IMR-90 (cell line): Measurements from ENCODE around the gene FAT1. TPM values are rescaled to one million over a fixed set of nuclear protein-coding genes. Genes with fewer than 3 reads are reported as not detected.

Experiments used
- ATAC-seq: fragments of 200-7000 bp; cut with Tn5 transposase; 2 replicates; pipeline ENCODE4 v1.9.1; 2020; ENCODE audit warnings: low read depth, mild to moderate bottlenecking, moderate library complexity
- BruUV-seq: library from RNA; stranded (reverse); fragments of 400-500 nt; replicated peaks from 2 replicates; lab custom pipeline; 2021; lab: Mats Ljungman, UMichigan
- CTCF ChIA-PET: fragments of 300-600 bp; formaldehyde crosslinking; extraction: SDS; loops from one replicate; lab custom pipeline; 2021; ENCODE audit warnings: antibody characterized with exemption; lab: Yijun Ruan, JAX
- POLR2A ChIA-PET: fragments of 300-600 bp; sonication (Branson Sonifier 250); formaldehyde crosslinking; loops from one replicate; lab custom pipeline; 2022; ENCODE audit warnings: antibody characterized with exemption; ENCODE audit not compliant: unreplicated experiment; lab: Charles Lee
- DNase-seq: peaks from one replicate; pipeline ENCODE4 v3.0.0; 2013
- H2AFZ ChIP-seq: replicated peaks from 2 replicates; pipeline ENCODE3; 2013; ENCODE audit warnings: low read length, mild to moderate bottlenecking; ENCODE audit not compliant: poor library complexity
- H2AK5ac ChIP-seq: 2 replicates; pipeline ENCODE4 v1.6.1; 2013; ENCODE audit warnings: low read depth, low read length, inconsistent platforms
- H2AK9ac ChIP-seq: replicated peaks from 2 replicates; pipeline ENCODE3; 2013; ENCODE audit warnings: mild to moderate bottlenecking, low read depth, low read length, moderate library complexity; ENCODE audit not compliant: poor library complexity
- H2BK120ac ChIP-seq: 2 replicates; pipeline ENCODE4 v1.6.1; 2013; ENCODE audit warnings: low read depth, low read length, inconsistent platforms
- H2BK15ac ChIP-seq: 3 replicates; pipeline ENCODE4 v1.6.1; 2013; ENCODE audit warnings: low read depth, low read length, inconsistent platforms
- H2BK20ac ChIP-seq: 2 replicates; pipeline ENCODE4 v1.6.1; 2013; ENCODE audit warnings: low read depth, mild to moderate bottlenecking, inconsistent platforms, low read length, moderate library complexity
- H2BK5ac ChIP-seq: 2 replicates; pipeline ENCODE4 v1.6.1; 2013; ENCODE audit warnings: mild to moderate bottlenecking, low read depth, low read length, inconsistent platforms; ENCODE audit not compliant: poor library complexity, severe bottlenecking
- H3K14ac ChIP-seq: replicated peaks from 2 replicates; pipeline ENCODE4 v1.6.1; 2013; ENCODE audit warnings: low read depth, low read length, inconsistent platforms
- H3K18ac ChIP-seq: 2 replicates; pipeline ENCODE4 v1.6.1; 2013; ENCODE audit warnings: low read depth, low read length, control low read depth
- H3K23ac ChIP-seq: 2 replicates; pipeline ENCODE4 v1.6.1; 2013; ENCODE audit warnings: low read depth, low read length, inconsistent platforms
- H3K27ac ChIP-seq: 2 replicates; pipeline ENCODE4 v1.5.1; 2013; ENCODE audit warnings: mild to moderate bottlenecking, control low read depth, low read length; ENCODE audit not compliant: insufficient read depth
- H3K27me3 ChIP-seq: 2 replicates; pipeline ENCODE4 v1.6.1; 2013; ENCODE audit warnings: low read length; ENCODE audit not compliant: control insufficient read depth, insufficient read depth
- H3K36me3 ChIP-seq: 2 replicates; pipeline ENCODE4 v1.6.1; 2013; ENCODE audit warnings: low read length, mixed read lengths; ENCODE audit not compliant: control insufficient read depth, insufficient read depth
- H3K4ac ChIP-seq: 2 replicates; pipeline ENCODE4 v1.6.1; 2013; ENCODE audit warnings: low read depth, low read length, inconsistent platforms
- H3K4me1 ChIP-seq: 2 replicates; pipeline ENCODE4 v1.6.1; 2013; ENCODE audit warnings: low read length, mixed read lengths; ENCODE audit not compliant: control insufficient read depth, insufficient read depth
- H3K4me2 ChIP-seq: 2 replicates; pipeline ENCODE4 v1.6.1; 2013; ENCODE audit warnings: low read depth, mild to moderate bottlenecking, control low read depth, low read length, moderate library complexity
- H3K4me3 ChIP-seq: 2 replicates; pipeline ENCODE4 v1.5.1; 2013; ENCODE audit warnings: low read depth, mild to moderate bottlenecking, control low read depth, low read length, moderate library complexity; ENCODE audit not compliant: insufficient read depth
- H3K56ac ChIP-seq: 2 replicates; pipeline ENCODE4 v1.6.1; 2013; ENCODE audit warnings: low read length, inconsistent platforms; ENCODE audit not compliant: insufficient read depth; ENCODE audit errors: extremely low read depth
- H3K79me1 ChIP-seq, 2 experiments: 2 replicates each; pipeline ENCODE4 v1.6.1; 2013; ENCODE audit warnings: low read length in 2 of 2, inconsistent platforms in 1 of 2, low read depth in 1 of 2
- H3K9ac ChIP-seq: 2 replicates; pipeline ENCODE4 v1.6.1; 2013; ENCODE audit warnings: low read depth, low read length, control low read depth
- H3K9me1 ChIP-seq: 2 replicates; pipeline ENCODE4 v1.6.1; 2013; ENCODE audit warnings: low read length, inconsistent platforms; ENCODE audit not compliant: insufficient read depth
- H3K9me3 ChIP-seq: 2 replicates; pipeline ENCODE4 v1.6.1; 2013; ENCODE audit warnings: low read length; ENCODE audit not compliant: control insufficient read depth, insufficient read depth
- H4K20me1 ChIP-seq: 2 replicates; pipeline ENCODE4 v1.6.1; 2013; ENCODE audit warnings: low read length, inconsistent platforms; ENCODE audit not compliant: insufficient read depth
- H4K5ac ChIP-seq: 2 replicates; pipeline ENCODE4 v1.6.1; 2013; ENCODE audit warnings: mild to moderate bottlenecking, low read depth, low read length, control low read depth
- H4K8ac ChIP-seq, 2 experiments: 2 replicates each; pipeline ENCODE4 v1.6.1; 2013; ENCODE audit warnings: low read depth in 2 of 2, low read length in 2 of 2, control low read depth in 1 of 2, inconsistent platforms in 1 of 2
- H4K91ac ChIP-seq: 2 replicates; pipeline ENCODE4 v1.6.1; 2013; ENCODE audit warnings: low read depth, low read length, inconsistent platforms; ENCODE audit not compliant: insufficient read depth
- MAZ ChIP-seq: IDR thresholded peaks from 2 replicates; pipeline ENCODE4 v1.6.1; 2012; ENCODE audit warnings: low read depth, mild to moderate bottlenecking, low read length, improper control_type of control experiment, moderate library complexity, borderline replicate concordance
- WGBS, 2 experiments: methylation state at CpG; one replicate each; pipeline versions ENCODE4 v1.1.5 to v1.1.7; 2013; ENCODE audit warnings: missing lambda C conversion rate in 2 of 2; ENCODE audit not compliant: insufficient read length in 1 of 2; ENCODE audit errors: extremely low coverage in 2 of 2; 5-methylcytosine and 5-hydroxymethylcytosine counted together
- dilution Hi-C: fragments of 300-500 bp; cut with HindIII; formaldehyde crosslinking; loops from one replicate; pipeline ENCODE4 v1.14.3; 2018; ENCODE audit warnings: low sequenced_read_pairs; ENCODE audit not compliant: unreplicated experiment
- in situ Hi-C: fragments of 300-500 bp; cut with MboI; formaldehyde crosslinking; loops from 3 replicates; pipeline ENCODE4 v1.14.3; 2019; ENCODE audit warnings: low sequenced_read_pairs, inconsistent platforms, mixed read lengths
- intact Hi-C: fragments of 100-400 bp; cut with micrococcal nuclease; formaldehyde crosslinking; loops from 2 replicates; pipeline ENCODE4 v1.10.0; 2022
- polyA plus RNA-seq, 3 experiments: library from polyadenylated mRNA; depleted of rRNA; stranded (reverse); fragments of >200 nt; gene quantifications; 2 replicates each; pipeline ENCODE4 v1.2.3, GENCODE V29; 2012; ENCODE audit warnings: low replicate concordance in 1 of 3
- total RNA-seq: library from RNA; depleted of rRNA; stranded (reverse); fragments of >200 nt; gene quantifications from 2 replicates; pipeline ENCODE4 v1.2.3, GENCODE V29; 2012
- TF ChIP-seq, protein P1 (sequence below): conservative IDR thresholded peaks from 2 replicates; pipeline ENCODE4 v1.5.1; 2012; ENCODE audit warnings: mild to moderate bottlenecking, low read depth, low read length, improper control_type of control experiment

Gene FAT1
- total and polyA plus RNA-seq, 2 of the 4 experiments (the other 2 are of a cell fraction): 156 to 519 TPM

DNA sequence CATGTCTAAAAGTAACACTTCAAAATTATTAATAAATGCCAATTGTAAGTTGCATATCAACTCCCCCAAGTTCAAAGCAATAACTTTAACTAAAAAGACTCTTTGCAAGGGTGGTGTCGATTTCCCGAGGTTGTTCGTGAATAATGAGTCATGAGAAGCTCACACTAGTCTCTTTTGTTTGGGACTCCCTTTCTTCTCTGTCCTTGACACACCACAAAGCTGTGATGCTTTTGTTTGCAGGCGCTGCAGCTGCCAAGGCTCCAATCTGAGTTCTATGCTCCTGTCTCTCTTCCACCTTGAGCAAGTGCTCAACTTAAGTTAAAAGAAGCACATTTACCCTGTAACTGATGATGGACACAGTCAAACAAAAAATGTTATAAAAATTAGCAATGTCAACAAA, 65.9 kb downstream of the FAT1 start:
- no TSS peak for BruUV-seq
- peaks cover 6% of the 10 kb centered on the region for H3K4me1 ChIP-seq
- peaks cover 32 to 89% of the 10 kb centered on the region in 2 experiments for H3K79me1 ChIP-seq
- no peak overlapping the region for H2AK9ac ChIP-seq
- ChIA-PET POLR2A (interaction anchor here (0.7 kb wide), 1 partner anchor 279 kb away, joined by 4 read pairs; no protein-coding TSS in a partner anchor), CTCF (no interaction called here)
- H3K23ac ChIP-seq: no peak overlapping the region
- intact Hi-C loops (no loop called here), in situ Hi-C loops (no loop called here), dilution Hi-C loops (no loop called here)
- peaks cover 32% of the 10 kb centered on the region for H3K9me1 ChIP-seq
- no peaks in the 10 kb centered on the region for H3K9me3 ChIP-seq
- peaks cover 82% of the 10 kb centered on the region for H4K20me1 ChIP-seq
- H3K56ac ChIP-seq: no peak overlapping the region
- TF ChIP-seq, protein P1, sequence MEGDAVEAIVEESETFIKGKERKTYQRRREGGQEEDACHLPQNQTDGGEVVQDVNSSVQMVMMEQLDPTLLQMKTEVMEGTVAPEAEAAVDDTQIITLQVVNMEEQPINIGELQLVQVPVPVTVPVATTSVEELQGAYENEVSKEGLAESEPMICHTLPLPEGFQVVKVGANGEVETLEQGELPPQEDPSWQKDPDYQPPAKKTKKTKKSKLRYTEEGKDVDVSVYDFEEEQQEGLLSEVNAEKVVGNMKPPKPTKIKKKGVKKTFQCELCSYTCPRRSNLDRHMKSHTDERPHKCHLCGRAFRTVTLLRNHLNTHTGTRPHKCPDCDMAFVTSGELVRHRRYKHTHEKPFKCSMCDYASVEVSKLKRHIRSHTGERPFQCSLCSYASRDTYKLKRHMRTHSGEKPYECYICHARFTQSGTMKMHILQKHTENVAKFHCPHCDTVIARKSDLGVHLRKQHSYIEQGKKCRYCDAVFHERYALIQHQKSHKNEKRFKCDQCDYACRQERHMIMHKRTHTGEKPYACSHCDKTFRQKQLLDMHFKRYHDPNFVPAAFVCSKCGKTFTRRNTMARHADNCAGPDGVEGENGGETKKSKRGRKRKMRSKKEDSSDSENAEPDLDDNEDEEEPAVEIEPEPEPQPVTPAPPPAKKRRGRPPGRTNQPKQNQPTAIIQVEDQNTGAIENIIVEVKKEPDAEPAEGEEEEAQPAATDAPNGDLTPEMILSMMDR: no peak
- no peak for TF ChIP-seq MAZ
- DNase-seq (peak; percentile 43), ATAC-seq (no peak; the same call in 1 of the 2 replicates)
- H2BK5ac ChIP-seq: no peak overlapping the region
- no peak overlapping the region for H3K4me3 ChIP-seq
- no peak overlapping the region for H3K4ac ChIP-seq
- peaks cover 56% of the 10 kb centered on the region for H3K36me3 ChIP-seq
- H3K27ac ChIP-seq: peak overlapping the region; percentile 37; the same call in 1 of the 2 replicates
- no peak overlapping the region for H3K4me2 ChIP-seq
- no peak overlapping the region for H3K9ac ChIP-seq
- H3K27me3 ChIP-seq: no peaks in the 10 kb centered on the region
- no peak overlapping the region for H2BK120ac ChIP-seq
- no peak overlapping the region for H4K5ac ChIP-seq
- WGBS, 2 experiments: no CpG with 5 or more reads among the region's 4 CpGs
- H3K14ac ChIP-seq: no peak overlapping the region
- no peak overlapping the region for H2BK20ac ChIP-seq
- no peak overlapping the region for H2BK15ac ChIP-seq
- no peak overlapping the region for H4K91ac ChIP-seq
- no peak overlapping the region for H4K8ac ChIP-seq
- no peak overlapping the region for H2AK5ac ChIP-seq
- H3K18ac ChIP-seq: no peak overlapping the region
- no peak overlapping the region for H2AFZ ChIP-seq
